Loucy (cell line): Measurements from ENCODE around the gene JPT2.

ENCODE experiments used
- H2AFZ ChIP-seq: fragments of 200-600 bp; sonication (generic); 2 replicates; pipeline ENCODE4 v1.6.0; 2016; ENCODE audit warnings: antibody characterized with exemption, mild to moderate bottlenecking, low read length, moderate library complexity
- H3F3A ChIP-seq: fragments of 200-600 bp; 2 replicates; pipeline ENCODE4 v1.6.0; 2016; ENCODE audit warnings: antibody characterized with exemption, low read depth, mild to moderate bottlenecking
- H3K27me3 ChIP-seq: fragments of 200-600 bp; sonication (generic); 2 replicates; pipeline ENCODE4 v1.6.1; 2014; ENCODE audit warnings: low read length, mild to moderate bottlenecking; ENCODE audit not compliant: insufficient read depth, poor library complexity, severe bottlenecking
- H3K36me3 ChIP-seq: fragments of 200-600 bp; sonication (generic); 2 replicates; pipeline ENCODE4 v1.6.1; 2016; ENCODE audit warnings: low read length; ENCODE audit not compliant: insufficient read depth
- H3K4me1 ChIP-seq: fragments of 200-600 bp; sonication (generic); 2 replicates; pipeline ENCODE4 v1.5.1; 2014; ENCODE audit warnings: low read length, mild to moderate bottlenecking; ENCODE audit not compliant: insufficient read depth, poor library complexity, severe bottlenecking
- H3K4me2 ChIP-seq: fragments of 200-600 bp; sonication (generic); 2 replicates; pipeline ENCODE4 v1.6.0; 2014; ENCODE audit warnings: antibody characterized with exemption, low read length, low read depth, mild to moderate bottlenecking; ENCODE audit not compliant: poor library complexity, severe bottlenecking
- H3K4me3 ChIP-seq: fragments of 200-600 bp; sonication (generic); 2 replicates; pipeline ENCODE4 v1.5.1; 2014; ENCODE audit warnings: low read length, mild to moderate bottlenecking, mixed read lengths; ENCODE audit not compliant: poor library complexity, severe bottlenecking
- H3K79me2 ChIP-seq: fragments of 200-600 bp; sonication (generic); 2 replicates; pipeline ENCODE4 v1.6.1; 2014; ENCODE audit warnings: low read length; ENCODE audit not compliant: insufficient read depth
- H3K9ac ChIP-seq: fragments of 200-600 bp; sonication (generic); 2 replicates; pipeline ENCODE4 v1.6.0; 2014; ENCODE audit warnings: mild to moderate bottlenecking, low read depth, low read length, moderate library complexity; ENCODE audit not compliant: poor library complexity, severe bottlenecking
- H3K9me2 ChIP-seq: fragments of 200-600 bp; sonication (generic); replicated peaks from 2 replicates; pipeline ENCODE4 v1.6.1; 2016; ENCODE audit warnings: low read depth, low read length, mixed read lengths
- H3K9me3 ChIP-seq: fragments of 200-600 bp; sonication (generic); 2 replicates; pipeline ENCODE4 v1.6.1; 2014; ENCODE audit warnings: mild to moderate bottlenecking, antibody characterized with exemption, low read length, low read depth; ENCODE audit not compliant: insufficient read depth
- H4K20me1 ChIP-seq: fragments of 200-600 bp; sonication (generic); 2 replicates; pipeline ENCODE4 v1.6.0; 2014; ENCODE audit warnings: antibody characterized with exemption, low read length, mild to moderate bottlenecking; ENCODE audit not compliant: insufficient read depth, poor library complexity, severe bottlenecking
- CTCF ChIP-seq: fragments of 200-600 bp; sonication (generic); conservative IDR thresholded peaks from 2 replicates; pipeline ENCODE4 v1.5.1; 2014; ENCODE audit warnings: mild to moderate bottlenecking, antibody characterized with exemption, low read length
- EZH2phosphoT487 ChIP-seq: fragments of 200-600 bp; IDR thresholded peaks from 2 replicates; pipeline ENCODE4 v1.6.1; 2018; ENCODE audit warnings: antibody characterized with exemption, mild to moderate bottlenecking, moderate library complexity, borderline replicate concordance

JPT2 gene

DNA sequence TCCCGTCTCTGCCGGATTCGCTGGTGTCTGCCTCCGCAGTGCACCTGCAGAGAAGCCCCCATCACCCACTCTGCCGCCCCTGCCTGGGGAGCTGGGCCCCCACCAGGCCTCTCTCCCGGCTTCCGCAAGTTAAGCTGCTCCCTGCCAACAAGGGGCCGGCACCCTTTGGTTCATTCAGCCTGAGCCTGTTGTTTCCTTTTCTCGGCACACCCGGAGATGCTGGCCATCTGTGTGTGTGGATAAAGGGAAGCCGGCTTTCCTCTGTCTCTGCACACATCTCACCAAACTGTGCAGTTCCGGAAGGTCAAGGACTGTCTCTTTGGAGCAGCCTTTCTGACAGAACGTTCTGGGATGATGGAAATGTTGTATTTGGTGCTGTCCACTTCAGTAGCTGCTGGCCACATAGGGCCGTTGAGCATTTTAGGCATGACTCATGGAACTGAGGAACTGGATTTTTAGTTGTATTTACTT, 34.7 kb downstream of the JPT2 start:
- no peaks in the 10 kb centered on the region for H3K27me3 ChIP-seq
- no peaks in the 10 kb centered on the region for H3K4me1 ChIP-seq

GRCh38 chr16:1713331-1713730, 35.3 kb downstream of the JPT2 start:
- no peaks in the 10 kb centered on the region for H3K36me3 ChIP-seq
- H3K79me2 ChIP-seq = peaks cover 18% of the 10 kb centered on the region
- H2AFZ ChIP-seq = no peak overlapping the region
- H3K27me3 ChIP-seq = no peaks in the 10 kb centered on the region
- peaks cover 5% of the 10 kb centered on the region for H4K20me1 ChIP-seq
- TF ChIP-seq EZH2phosphoT487 = no peak
- TF ChIP-seq CTCF = no peak
- no peak overlapping the region for H3K4me2 ChIP-seq
- no peaks in the 10 kb centered on the region for H3K9me2 ChIP-seq
- no peaks in the 10 kb centered on the region for H3K9me3 ChIP-seq
- H3K9ac ChIP-seq = no peak overlapping the region
- no peaks in the 10 kb centered on the region for H3K4me1 ChIP-seq
- H3F3A ChIP-seq = no peaks in the 10 kb centered on the region
- H3K4me3 ChIP-seq = no peak overlapping the region

More for the DNA sequence above, 34.7 kb downstream of the JPT2 start:
- Histone ChIP-seq H3K9me3 (no peaks in the 10 kb centered on the region), H3K9me2 (no peaks in the 10 kb centered on the region), H3K36me3 (no peaks in the 10 kb centered on the region), H4K20me1 (peaks cover 9% of the 10 kb centered on the region), H3K9ac (no peak overlapping the region), H3K4me3 (no peak overlapping the region), H3F3A (no peaks in the 10 kb centered on the region), H2AFZ (no peak overlapping the region), H3K4me2 (no peak overlapping the region), H3K79me2 (peaks cover 24% of the 10 kb centered on the region)
- TF ChIP-seq EZH2phosphoT487 = no peak
- TF ChIP-seq CTCF = no peak

- H2AFZ ChIP-seq = no peak overlapping the region
- no peak for TF ChIP-seq EZH2phosphoT487
- TF ChIP-seq CTCF = no peak
- H3K27me3 ChIP-seq = no peaks in the 10 kb centered on the region
- peaks cover 13% of the 10 kb centered on the region; the same call in 1 of the 2 replicates for H3K79me2 ChIP-seq
- no peaks in the 10 kb centered on the region for H3F3A ChIP-seq
- H3K9ac ChIP-seq = no peak overlapping the region
- no peaks in the 10 kb centered on the region for H3K36me3 ChIP-seq
- H3K9me3 ChIP-seq = no peaks in the 10 kb centered on the region
- H3K4me1 ChIP-seq = no peaks in the 10 kb centered on the region
- no peak overlapping the region for H3K4me3 ChIP-seq
- no peak overlapping the region for H3K4me2 ChIP-seq
- peaks cover 1% of the 10 kb centered on the region for H4K20me1 ChIP-seq
- H3K9me2 ChIP-seq = no peaks in the 10 kb centered on the region
Observed at GRCh38 chr16:1713933-1714332, 35.9 kb downstream of the JPT2 start.
